OCI-LY7 (cell line): ENCODE measurements around the gene B3GLCT. TPM values are rescaled to one million over a fixed set of nuclear protein-coding genes. Genes with fewer than 3 reads are reported as not detected.

Source experiments
- BruUV-seq: library from RNA; stranded (reverse); fragments of 400-500 nt; replicated peaks from 2 replicates; lab custom pipeline; 2021; lab: Mats Ljungman, UMichigan
- CTCF ChIA-PET: fragments of 300-600 bp; sonication (Branson Sonifier 250); formaldehyde crosslinking; loops from one replicate; lab custom pipeline; 2022; ENCODE audit warnings: antibody characterized with exemption; ENCODE audit not compliant: unreplicated experiment; lab: Charles Lee
- POLR2A ChIA-PET: fragments of 300-600 bp; sonication (Branson Sonifier 250); formaldehyde crosslinking; loops from one replicate; lab custom pipeline; 2022; ENCODE audit warnings: antibody characterized with exemption; lab: Charles Lee
- DNase-seq: peaks from one replicate; pipeline ENCODE4 v3.0.0-alpha.2; 2015; ENCODE audit warnings: low spot score
- H2AFZ ChIP-seq: fragments of 200-600 bp; sonication (generic), shearing (Covaris generic); 2 replicates; pipeline ENCODE4 v1.6.1; 2014; ENCODE audit warnings: mild to moderate bottlenecking, antibody characterized with exemption, low read length, moderate library complexity
- H3K27ac ChIP-seq: fragments of 200-600 bp; sonication (generic); 2 replicates; pipeline ENCODE4 v1.5.1; 2014; ENCODE audit warnings: mixed run types, low read depth, mild to moderate bottlenecking, moderate library complexity, low read length, inconsistent platforms; ENCODE audit not compliant: poor library complexity, severe bottlenecking
- H3K36me3 ChIP-seq: fragments of 200-600 bp; sonication (generic); 2 replicates; pipeline ENCODE4 v1.6.1; 2014; ENCODE audit warnings: mild to moderate bottlenecking, antibody characterized with exemption, low read length, moderate library complexity, mixed read lengths; ENCODE audit not compliant: insufficient read depth
- H3K4me1 ChIP-seq: fragments of 200-600 bp; sonication (generic); 2 replicates; pipeline ENCODE4 v1.5.1; 2014; ENCODE audit warnings: mild to moderate bottlenecking, low read length; ENCODE audit not compliant: insufficient read depth, poor library complexity, severe bottlenecking
- H3K4me2 ChIP-seq: fragments of 200-600 bp; sonication (generic); 2 replicates; pipeline ENCODE4 v1.6.1; 2014; ENCODE audit warnings: mild to moderate bottlenecking, low read length
- H3K4me3 ChIP-seq: fragments of 200-600 bp; sonication (generic); 2 replicates; pipeline ENCODE4 v1.5.1; 2014; ENCODE audit warnings: mild to moderate bottlenecking, low read depth, low read length; ENCODE audit not compliant: poor library complexity, severe bottlenecking
- H3K79me2 ChIP-seq: fragments of 200-600 bp; sonication (generic); 2 replicates; pipeline ENCODE4 v1.6.1; 2016; ENCODE audit warnings: low read depth, mild to moderate bottlenecking, low read length, moderate library complexity, mixed read lengths; ENCODE audit not compliant: insufficient read depth
- H3K9me2 ChIP-seq: fragments of 200-600 bp; sonication (generic); 2 replicates; pipeline ENCODE4 v1.6.1; 2016; ENCODE audit warnings: mild to moderate bottlenecking, low read length, mixed read lengths; ENCODE audit not compliant: insufficient read depth
- H3K9me3 ChIP-seq: fragments of 200-600 bp; sonication (generic); 2 replicates; pipeline ENCODE4 v1.6.1; 2014; ENCODE audit warnings: mild to moderate bottlenecking, mixed run types, low read length, mixed read lengths
- H4K20me1 ChIP-seq: fragments of 200-600 bp; sonication (generic); 2 replicates; pipeline ENCODE4 v1.6.1; 2014; ENCODE audit warnings: mild to moderate bottlenecking, antibody characterized with exemption, low read length, moderate library complexity, mixed read lengths; ENCODE audit not compliant: insufficient read depth
- EZH2phosphoT487 ChIP-seq: fragments of 200-600 bp; sonication (generic); IDR thresholded peaks from 2 replicates; pipeline ENCODE4 v1.6.1; 2018; ENCODE audit warnings: low read depth, borderline replicate concordance, mild to moderate bottlenecking, mixed run types, antibody characterized with exemption, low read length, moderate library complexity, mixed read lengths
- intact Hi-C: fragments of 100-400 bp; cut with micrococcal nuclease; formaldehyde crosslinking; loops from one replicate; pipeline ENCODE4 v1.10.0; 2022; ENCODE audit not compliant: unreplicated experiment
- total RNA-seq, 2 experiments: library from RNA; depleted of rRNA in 1 of 2; stranded (reverse); fragments of >200 nt in 1 of 2; shearing (Covaris generic) in 1 of 2; gene quantifications; 2 replicates each; pipeline ENCODE4 v1.2.3, GENCODE V29; 2014 to 2022
- TF ChIP-seq, protein P1 (sequence below): fragments of 200-600 bp; sonication (generic); conservative IDR thresholded peaks from 2 replicates; pipeline ENCODE4 v1.5.1; 2014; ENCODE audit warnings: mild to moderate bottlenecking, antibody characterized with exemption, low read length, moderate library complexity, mixed read lengths

B3GLCT gene
- total RNA-seq, 2 experiments from 2014 or later = 3.7 to 4.3 TPM

DNA sequence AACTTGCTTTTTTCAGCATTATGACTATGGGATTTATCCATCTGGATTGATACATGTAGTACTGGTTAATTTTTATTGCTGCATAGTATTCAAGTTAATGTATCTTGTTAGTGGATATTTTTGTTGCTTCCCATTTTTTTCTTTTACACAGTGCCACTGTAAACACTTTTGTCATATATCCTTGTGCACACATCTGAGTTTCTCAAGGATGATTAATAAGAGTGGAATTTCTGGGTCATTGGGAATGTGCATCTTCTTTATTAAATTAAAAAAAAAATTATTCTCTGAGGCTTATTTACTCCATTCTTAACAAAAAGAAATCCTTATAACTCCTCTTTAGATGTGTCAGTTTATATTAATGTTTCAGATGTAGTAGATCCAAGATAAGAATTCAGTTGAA, 27.3 kb downstream of the B3GLCT start:
- ChIA-PET POLR2A (interaction anchor here (1.0 kb wide), 1 partner anchor 15 kb away, joined by 3 read pairs; no protein-coding TSS in a partner anchor), CTCF (no interaction called here)
- Histone ChIP-seq H3K36me3 (no peaks in the 10 kb centered on the region), H4K20me1 (no peaks in the 10 kb centered on the region), H3K79me2 (no peaks in the 10 kb centered on the region), H3K4me3 (no peak overlapping the region), H3K4me2 (no peak overlapping the region), H3K4me1 (no peaks in the 10 kb centered on the region), H3K9me2 (no peaks in the 10 kb centered on the region), H2AFZ (no peak overlapping the region), H3K27ac (no peak overlapping the region), H3K9me3 (no peaks in the 10 kb centered on the region)
- intact Hi-C loops = no loop called here
- no TSS peak for BruUV-seq
- no peak for DNase-seq
- no peak for TF ChIP-seq EZH2phosphoT487
- TF ChIP-seq, protein P1, sequence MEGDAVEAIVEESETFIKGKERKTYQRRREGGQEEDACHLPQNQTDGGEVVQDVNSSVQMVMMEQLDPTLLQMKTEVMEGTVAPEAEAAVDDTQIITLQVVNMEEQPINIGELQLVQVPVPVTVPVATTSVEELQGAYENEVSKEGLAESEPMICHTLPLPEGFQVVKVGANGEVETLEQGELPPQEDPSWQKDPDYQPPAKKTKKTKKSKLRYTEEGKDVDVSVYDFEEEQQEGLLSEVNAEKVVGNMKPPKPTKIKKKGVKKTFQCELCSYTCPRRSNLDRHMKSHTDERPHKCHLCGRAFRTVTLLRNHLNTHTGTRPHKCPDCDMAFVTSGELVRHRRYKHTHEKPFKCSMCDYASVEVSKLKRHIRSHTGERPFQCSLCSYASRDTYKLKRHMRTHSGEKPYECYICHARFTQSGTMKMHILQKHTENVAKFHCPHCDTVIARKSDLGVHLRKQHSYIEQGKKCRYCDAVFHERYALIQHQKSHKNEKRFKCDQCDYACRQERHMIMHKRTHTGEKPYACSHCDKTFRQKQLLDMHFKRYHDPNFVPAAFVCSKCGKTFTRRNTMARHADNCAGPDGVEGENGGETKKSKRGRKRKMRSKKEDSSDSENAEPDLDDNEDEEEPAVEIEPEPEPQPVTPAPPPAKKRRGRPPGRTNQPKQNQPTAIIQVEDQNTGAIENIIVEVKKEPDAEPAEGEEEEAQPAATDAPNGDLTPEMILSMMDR = no peak

DNA sequence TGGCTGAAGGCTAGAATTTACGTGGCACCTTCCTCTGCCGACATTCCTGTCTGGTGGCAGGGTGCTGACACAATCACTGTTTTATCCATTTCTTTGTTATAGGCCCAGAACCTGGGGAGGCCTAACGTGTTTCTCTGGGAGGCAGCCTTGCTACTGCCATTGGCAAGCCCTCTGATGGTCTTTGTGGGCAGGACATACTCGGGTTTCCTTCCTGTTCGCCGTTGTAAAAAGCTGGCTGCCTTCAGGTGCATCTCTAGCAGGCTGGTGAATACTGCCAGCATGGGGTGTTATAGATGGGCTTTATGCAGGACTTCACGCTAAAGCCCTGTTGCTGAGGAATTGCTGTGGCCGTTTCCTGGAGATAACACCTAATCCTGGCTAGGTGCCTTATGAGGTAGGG, 28.1 kb downstream of the B3GLCT start:
- POLR2A ChIA-PET = no interaction called here
- no TSS peak for BruUV-seq
- Histone ChIP-seq H3K4me3 (no peak overlapping the region), H3K27ac (no peak overlapping the region), H4K20me1 (no peaks in the 10 kb centered on the region), H3K4me1 (no peaks in the 10 kb centered on the region), H3K9me3 (no peaks in the 10 kb centered on the region), H3K79me2 (no peaks in the 10 kb centered on the region), H2AFZ (no peak overlapping the region), H3K36me3 (no peaks in the 10 kb centered on the region), H3K4me2 (no peak overlapping the region), H3K9me2 (no peaks in the 10 kb centered on the region)
- intact Hi-C loops = no loop called here
- CTCF ChIA-PET = no interaction called here
- no peak for TF ChIP-seq EZH2phosphoT487
- TF ChIP-seq, protein P1 = no peak
- DNase-seq = no peak

GRCh38 chr13:31234729-31235128, 35.0 kb downstream of the B3GLCT start:
- Histone ChIP-seq H3K9me2 (no peaks in the 10 kb centered on the region), H2AFZ (no peak overlapping the region), H3K27ac (no peak overlapping the region), H4K20me1 (no peaks in the 10 kb centered on the region), H3K9me3 (no peaks in the 10 kb centered on the region), H3K4me1 (peaks cover 10% of the 10 kb centered on the region), H3K4me3 (no peak overlapping the region), H3K4me2 (no peak overlapping the region), H3K36me3 (no peaks in the 10 kb centered on the region), H3K79me2 (no peaks in the 10 kb centered on the region)
- ChIA-PET POLR2A (interaction anchor here (1.5 kb wide), 1 partner anchor 520 kb away, joined by 3 read pairs; no protein-coding TSS in a partner anchor), CTCF (no interaction called here)
- TF ChIP-seq, protein P1 = peak; percentile 45; the same call in 1 of the 2 replicates
- no peak for TF ChIP-seq EZH2phosphoT487
- intact Hi-C loops = no loop called here
- peak; percentile 27 for DNase-seq
- no TSS peak for BruUV-seq
